ENCODE results near the gene ARHGEF19.

Gene ARHGEF19

DNA sequence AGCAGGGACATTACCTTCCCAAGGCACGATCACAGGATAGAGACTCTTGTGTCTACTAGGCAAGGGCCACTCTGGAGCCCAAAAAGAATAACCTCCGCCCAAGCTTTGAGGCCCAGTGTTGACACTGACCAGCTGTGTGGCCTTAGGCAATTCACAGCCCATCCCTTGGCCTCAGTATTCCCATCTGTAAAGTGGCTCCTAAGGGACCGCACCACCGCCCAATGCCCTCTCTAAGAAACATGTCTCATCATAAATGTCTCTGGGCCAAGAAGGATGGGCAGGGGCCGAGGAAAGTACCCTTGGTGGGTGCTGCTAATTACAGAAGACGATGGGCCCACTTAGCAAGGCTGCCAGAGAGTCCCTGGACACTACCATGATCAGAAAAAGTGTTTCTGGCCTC is 628 bp downstream of the ARHGEF19 start:
- H3K27ac ChIP-seq, result no peak overlapping the region
- TF ChIP-seq POLR2AphosphoS5 (IDR thresholded peaks at IDR 0.05; ENCODE audit: borderline replicate concordance, low read depth, low read length) (no peak), FOXP2 (optimal IDR thresholded peaks at IDR 0.05; ENCODE audit: control extremely low read depth, extremely low read length, insufficient read depth) (no peak), EZH2 (IDR thresholded peaks at IDR 0.05) (no peak)
- H3K9me3 ChIP-seq (ENCODE audit: low read depth, low read length), result no peaks in the 10 kb centered on the region
- H3K4me3 ChIP-seq, result no peak overlapping the region
- no peak for DNase-seq (ENCODE audit: low read depth, low spot score)
- no peak overlapping the region for H3K9ac ChIP-seq (ENCODE audit: insufficient read length)
- no peaks in the 10 kb centered on the region for H3K36me3 ChIP-seq (ENCODE audit: insufficient read depth, low read length)

- no peak for DNase-seq (ENCODE audit: low read depth, low spot score)
- Histone ChIP-seq H3K36me3 (ENCODE audit: insufficient read depth, low read length) (no peaks in the 10 kb centered on the region), H3K9me3 (ENCODE audit: low read depth, low read length) (no peaks in the 10 kb centered on the region), H3K4me3 (no peak overlapping the region), H3K9ac (ENCODE audit: insufficient read length) (no peak overlapping the region), H3K27ac (no peak overlapping the region)
- no peak for TF ChIP-seq EZH2 (IDR thresholded peaks at IDR 0.05)
- no peak for TF ChIP-seq FOXP2 (optimal IDR thresholded peaks at IDR 0.05; ENCODE audit: control extremely low read depth, extremely low read length, insufficient read depth)
- TF ChIP-seq POLR2AphosphoS5 (IDR thresholded peaks at IDR 0.05; ENCODE audit: borderline replicate concordance, low read depth, low read length), result no peak
These were observed 1.9 kb downstream of the ARHGEF19 start for GRCh38 chr1:16210581-16210980.

GRCh38 chr1:16209847-16210407 is 2.5 kb downstream of the ARHGEF19 start:
- Histone ChIP-seq H3K36me3 (ENCODE audit: insufficient read depth, low read length) (no peaks in the 10 kb centered on the region), H3K4me3 (no peak overlapping the region), H3K9ac (ENCODE audit: insufficient read length) (no peak overlapping the region), H3K27ac (no peak overlapping the region), H3K9me3 (ENCODE audit: low read depth, low read length) (no peaks in the 10 kb centered on the region)
- DNase-seq (ENCODE audit: low read depth, low spot score), result no peak
- no peak for TF ChIP-seq EZH2 (IDR thresholded peaks at IDR 0.05)
- TF ChIP-seq FOXP2 (optimal IDR thresholded peaks at IDR 0.05; ENCODE audit: control extremely low read depth, extremely low read length, insufficient read depth), result no peak
- no peak for TF ChIP-seq POLR2AphosphoS5 (IDR thresholded peaks at IDR 0.05; ENCODE audit: borderline replicate concordance, low read depth, low read length)

DNA sequence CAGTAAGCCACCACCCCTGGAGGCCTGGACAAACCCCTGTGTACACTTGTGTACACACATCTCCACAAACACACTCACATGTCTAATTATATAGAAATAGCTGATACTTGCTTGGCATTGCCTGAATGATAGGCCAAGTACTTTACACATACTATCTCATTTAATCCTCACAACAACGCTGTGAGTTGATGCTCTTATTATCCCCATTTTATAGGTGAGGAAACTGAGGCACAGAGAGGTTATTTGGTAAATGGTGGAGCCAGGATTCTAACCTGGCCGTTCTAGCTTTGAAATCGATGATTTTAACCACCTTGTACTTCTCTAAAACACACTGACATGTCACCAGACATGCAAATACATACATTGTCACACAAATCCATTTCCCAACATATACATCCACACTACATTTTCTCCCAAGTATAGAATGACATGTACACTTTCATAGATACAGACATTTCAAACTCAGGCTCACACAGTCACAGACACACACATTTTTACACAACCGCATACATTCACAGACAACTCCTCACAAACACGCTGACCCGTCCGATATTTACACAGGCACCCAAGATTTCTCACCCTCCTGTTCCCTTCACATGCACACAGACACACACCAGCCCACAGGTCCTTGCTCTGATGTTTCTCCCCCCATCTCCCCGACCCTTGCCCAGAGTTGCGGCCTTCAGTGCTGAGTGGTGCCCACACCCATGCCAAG is 3.2 kb downstream of the ARHGEF19 start:
- no peak overlapping the region for H3K4me3 ChIP-seq
- no peaks in the 10 kb centered on the region for H3K36me3 ChIP-seq (ENCODE audit: insufficient read depth, low read length)
- H3K9ac ChIP-seq (ENCODE audit: insufficient read length), result no peak overlapping the region
- H3K27ac ChIP-seq, result no peak overlapping the region
- TF ChIP-seq POLR2AphosphoS5 (IDR thresholded peaks at IDR 0.05; ENCODE audit: borderline replicate concordance, low read depth, low read length), result no peak
- TF ChIP-seq FOXP2 (optimal IDR thresholded peaks at IDR 0.05; ENCODE audit: control extremely low read depth, extremely low read length, insufficient read depth), result no peak
- no peak for TF ChIP-seq EZH2 (IDR thresholded peaks at IDR 0.05)
- DNase-seq (ENCODE audit: low read depth, low spot score), result no peak
- no peaks in the 10 kb centered on the region for H3K9me3 ChIP-seq (ENCODE audit: low read depth, low read length)

DNA sequence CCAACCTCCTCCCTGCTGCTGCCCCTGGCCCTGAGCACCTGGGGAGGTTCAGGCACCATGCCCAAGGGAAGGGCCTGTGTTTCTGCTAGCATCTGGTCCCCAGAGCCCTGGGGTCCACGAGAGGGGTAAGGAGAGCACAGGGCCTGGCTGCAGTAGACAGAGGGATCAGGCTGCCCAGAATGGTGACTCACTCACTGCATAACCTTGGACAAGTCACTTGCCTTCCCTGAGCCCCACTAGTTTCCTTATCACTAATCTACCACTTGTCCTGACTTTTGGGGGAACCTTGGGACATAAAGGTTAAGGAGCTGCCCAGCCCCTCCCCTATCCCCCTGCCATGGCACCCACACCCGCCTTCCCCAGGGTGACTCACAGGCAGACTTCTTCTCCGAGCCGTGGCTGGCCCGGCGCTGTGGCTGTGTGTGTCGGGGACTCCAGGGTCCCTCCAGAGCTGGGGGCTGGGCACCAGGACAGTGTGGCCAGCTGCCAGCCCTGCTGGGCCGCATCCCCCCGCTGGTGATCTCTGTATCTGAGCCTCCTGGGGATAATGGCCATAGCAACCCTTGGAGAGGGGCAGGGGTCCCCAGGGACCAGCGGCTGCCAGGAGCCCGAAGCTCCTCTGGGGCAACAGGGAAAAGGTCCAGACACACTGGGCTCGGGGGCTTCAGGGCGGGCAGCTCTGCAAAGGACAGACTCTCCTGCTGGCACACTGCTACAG is 4.0 kb downstream of the ARHGEF19 start:
- Histone ChIP-seq H3K36me3 (ENCODE audit: insufficient read depth, low read length) (no peaks in the 10 kb centered on the region), H3K9ac (ENCODE audit: insufficient read length) (no peak overlapping the region), H3K4me3 (no peak overlapping the region), H3K9me3 (ENCODE audit: low read depth, low read length) (no peaks in the 10 kb centered on the region), H3K27ac (no peak overlapping the region)
- no peak for DNase-seq (ENCODE audit: low read depth, low spot score)
- TF ChIP-seq EZH2 (IDR thresholded peaks at IDR 0.05) (no peak), POLR2AphosphoS5 (IDR thresholded peaks at IDR 0.05; ENCODE audit: borderline replicate concordance, low read depth, low read length) (no peak), FOXP2 (optimal IDR thresholded peaks at IDR 0.05; ENCODE audit: control extremely low read depth, extremely low read length, insufficient read depth) (no peak)

DNA sequence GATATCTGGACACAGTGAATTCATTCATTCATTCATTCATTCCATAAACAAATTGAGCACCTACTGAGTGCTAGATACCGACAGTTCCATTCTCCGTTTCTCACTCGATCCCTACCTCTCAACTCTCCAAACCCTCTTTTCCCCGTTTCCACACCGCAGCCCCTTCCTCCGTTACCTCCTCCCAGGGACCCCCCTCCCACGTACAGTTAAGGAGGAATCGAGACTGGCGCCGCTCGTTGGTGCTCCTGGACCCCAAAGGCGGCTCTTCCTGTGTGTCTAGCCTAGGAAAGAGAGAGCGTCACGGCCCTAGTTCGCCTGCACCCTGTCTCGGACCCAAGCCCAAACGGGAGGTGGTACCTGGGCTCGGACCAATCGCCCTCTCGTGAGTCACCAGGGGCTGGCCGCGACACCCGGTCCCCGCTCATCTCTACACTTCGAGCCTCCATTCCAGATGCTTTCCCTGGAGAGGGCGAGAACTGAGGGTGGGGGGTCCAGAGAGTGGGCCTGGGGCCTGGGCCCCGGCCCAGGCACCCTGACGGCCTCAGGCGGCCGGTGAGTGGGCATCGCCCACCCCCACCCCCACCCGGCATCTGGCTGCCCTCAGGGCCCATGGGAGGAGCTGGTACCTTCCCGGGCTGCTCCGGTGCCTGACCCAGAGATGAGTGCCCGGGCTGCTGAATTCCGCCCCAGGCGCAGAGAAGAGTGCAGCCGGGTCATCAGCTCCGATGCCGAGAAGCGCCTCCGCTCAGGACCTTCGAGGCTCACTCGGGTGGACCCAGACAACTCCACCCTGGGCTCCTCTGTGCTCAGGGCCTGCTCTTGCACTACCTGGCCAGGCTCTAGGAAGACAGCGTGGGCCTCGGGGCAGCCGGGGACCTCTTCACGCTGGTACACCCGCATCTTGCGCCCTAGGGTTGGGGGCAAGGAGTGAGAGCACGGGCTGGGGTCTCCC is 4.9 kb downstream of the ARHGEF19 start:
- peak overlapping the region; percentile 91 for H3K27ac ChIP-seq

GRCh38 chr1:16206547-16207317 is 5.7 kb downstream of the ARHGEF19 start:
- H3K9ac ChIP-seq (ENCODE audit: insufficient read length), result peak overlapping the region; percentile 77
- TF ChIP-seq FOXP2 (optimal IDR thresholded peaks at IDR 0.05; ENCODE audit: control extremely low read depth, extremely low read length, insufficient read depth) (peak; percentile 13), POLR2AphosphoS5 (IDR thresholded peaks at IDR 0.05; ENCODE audit: borderline replicate concordance, low read depth, low read length) (peak; percentile 98), EZH2 (IDR thresholded peaks at IDR 0.05) (no peak)
- H3K9me3 ChIP-seq (ENCODE audit: low read depth, low read length), result no peaks in the 10 kb centered on the region
- no peaks in the 10 kb centered on the region for H3K36me3 ChIP-seq (ENCODE audit: insufficient read depth, low read length)
- DNase-seq (ENCODE audit: low read depth, low spot score), result peak; percentile 84
- peak overlapping the region; percentile 90 for H3K4me3 ChIP-seq
- peak overlapping the region; percentile 91 for H3K27ac ChIP-seq

More for the DNA sequence above, 4.9 kb downstream of the ARHGEF19 start:
- no peak for TF ChIP-seq EZH2 (IDR thresholded peaks at IDR 0.05)
- TF ChIP-seq POLR2AphosphoS5 (IDR thresholded peaks at IDR 0.05; ENCODE audit: borderline replicate concordance, low read depth, low read length), result no peak
- no peak for TF ChIP-seq FOXP2 (optimal IDR thresholded peaks at IDR 0.05; ENCODE audit: control extremely low read depth, extremely low read length, insufficient read depth)
- H3K4me3 ChIP-seq, result peak overlapping the region; percentile 90
- no peak for DNase-seq (ENCODE audit: low read depth, low spot score)
- H3K9me3 ChIP-seq (ENCODE audit: low read depth, low read length), result no peaks in the 10 kb centered on the region
- peak overlapping the region; percentile 77 for H3K9ac ChIP-seq (ENCODE audit: insufficient read length)
- H3K36me3 ChIP-seq (ENCODE audit: insufficient read depth, low read length), result no peaks in the 10 kb centered on the region

All from SK-N-MC (cell line).